Activated CD4-positive, alpha-beta memory T cell treated with anti-CD3 and anti-CD28 coated beads, Interleukin-2, amount 10 ng/mL, durations not matched to agents 7 days and 5 days (primary cell): Measurements from ENCODE around the gene GART. TPM values are rescaled to one million over a fixed set of nuclear protein-coding genes. Genes with fewer than 3 reads are reported as not detected.

Source experiments
- total RNA-seq, 2 experiments: library from RNA; stranded (reverse); gene quantifications; one replicate each; pipeline ENCODE4 v1.2.3, GENCODE V29; 2021

The GART gene
- total RNA-seq, 2 experiments from 2014 or later: 108 to 111 TPM

Other genes with a start within 250 kb of the GART start
- 10 to 100 TPM; 38.6 to 39.3 TPM for gene IFNAR1, start 217.1 kb downstream of the GART start, total RNA-seq
- gene IFNGR2, start 138.7 kb downstream of the GART start, total RNA-seq: 1 to 10 TPM; 4.6 to 4.7 TPM
- 10 to 100 TPM; 26.5 to 28.2 TPM for gene TMEM50B, start 62.1 kb downstream of the GART start, total RNA-seq
- under 1 TPM; 0.55 to 0.60 TPM for gene DNAJC28, start 50.4 kb downstream of the GART start, total RNA-seq
- gene SON, start 921 bp upstream of the GART start, total RNA-seq: 100 to 1,000 TPM; 279 to 290 TPM
- 10 to 100 TPM; 35.4 to 35.5 TPM for gene DONSON, start 46.6 kb upstream of the GART start, total RNA-seq
- 10 to 100 TPM; 33.6 to 39.3 TPM for gene CRYZL1, start 99.6 kb upstream of the GART start, total RNA-seq
- gene ITSN1, start 100.4 kb upstream of the GART start, total RNA-seq: 1 to 10 TPM; 2.7 to 4.0 TPM